ENCODE measurements around the gene C2. TPM values are rescaled to one million over a fixed set of nuclear protein-coding genes. Genes with fewer than 3 reads are reported as not detected.
A peak's percentile ranks its signal among the peaks of the same experiment; 100 is the strongest.

The C2 gene
- total RNA-seq, 1 donor from 2014 or later: 282 TPM

GRCh38 chr6:31945507-31946369 is 18.2 kb downstream of the C2 start, which contains the start of gene CFB:
TSS of gene CFB (plus strand) at chr6:31946095. CDS start at chr6:31946222, 127 bp downstream.
- H3K4me3 ChIP-seq: peak within 1 kb of the TSS; percentile 23

GRCh38 chr6:31946370-31946885 is 18.9 kb downstream of the C2 start:
- DNase-seq (no peak), ATAC-seq (no peak)
- H3K27me3 ChIP-seq: no peaks in the 10 kb centered on the region
- intact Hi-C loops (cut with DNase I): no loop called here
- no peaks in the 10 kb centered on the region for H3K9me3 ChIP-seq
- peaks cover 12% of the 10 kb centered on the region for H3K36me3 ChIP-seq
- no peak for TF ChIP-seq CTCF (IDR thresholded peaks at IDR 0.05)
- peak overlapping the region; percentile 84 for H3K27ac ChIP-seq
- peak overlapping the region; percentile 23 for H3K4me3 ChIP-seq
- peaks cover 14% of the 10 kb centered on the region for H3K4me1 ChIP-seq

More at GRCh38 chr6:31945507-31946369, 18.2 kb downstream of the C2 start, which contains the start of gene CFB:
- Histone ChIP-seq H3K9me3 (no peaks in the 10 kb centered on the region), H3K36me3 (peaks cover 12% of the 10 kb centered on the region), H3K27ac (peak within 1 kb of the TSS; percentile 84), H3K27me3 (no peaks in the 10 kb centered on the region), H3K4me1 (peaks cover 14% of the 10 kb centered on the region)
- intact Hi-C loops (cut with DNase I): no loop called here
- ATAC-seq (peak; percentile 84), DNase-seq (peak; percentile 79)
- TF ChIP-seq CTCF (IDR thresholded peaks at IDR 0.05): no peak

- Histone ChIP-seq H3K9me3 (no peaks in the 10 kb centered on the region), H3K27me3 (no peaks in the 10 kb centered on the region), H3K4me1 (peaks cover 14% of the 10 kb centered on the region), H3K36me3 (peaks cover 19% of the 10 kb centered on the region), H3K27ac (no peak overlapping the region), H3K4me3 (no peak overlapping the region)
- no peak for DNase-seq
- no peak for TF ChIP-seq CTCF (IDR thresholded peaks at IDR 0.05)
- ATAC-seq: no peak
- intact Hi-C loops (cut with DNase I): no loop called here
These were observed 19.7 kb downstream of the C2 start for GRCh38 chr6:31947070-31947675.

DNA sequence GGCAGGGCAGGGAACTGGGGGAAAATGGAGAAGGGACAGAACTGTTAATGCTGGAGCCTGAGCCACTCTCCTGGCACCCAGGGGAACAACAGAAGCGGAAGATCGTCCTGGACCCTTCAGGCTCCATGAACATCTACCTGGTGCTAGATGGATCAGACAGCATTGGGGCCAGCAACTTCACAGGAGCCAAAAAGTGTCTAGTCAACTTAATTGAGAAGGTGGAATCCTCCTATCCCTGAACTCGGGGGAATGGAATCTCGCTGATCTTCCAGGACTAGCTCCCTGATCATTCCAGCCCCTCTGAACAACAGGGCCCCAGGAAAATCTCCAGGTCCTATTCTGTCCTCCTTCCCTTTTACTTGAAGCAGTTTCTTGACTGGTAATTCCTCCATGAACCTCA is 20.3 kb downstream of the C2 start:
- H3K36me3 ChIP-seq: peaks cover 24% of the 10 kb centered on the region
- no peak for TF ChIP-seq CTCF (IDR thresholded peaks at IDR 0.05)
- no peak overlapping the region for H3K4me3 ChIP-seq
- no peak overlapping the region for H3K27ac ChIP-seq
- peaks cover 14% of the 10 kb centered on the region for H3K4me1 ChIP-seq
- intact Hi-C loops (cut with DNase I): no loop called here
- no peaks in the 10 kb centered on the region for H3K27me3 ChIP-seq
- ATAC-seq (no peak), DNase-seq (no peak)
- H3K9me3 ChIP-seq: no peaks in the 10 kb centered on the region

DNA sequence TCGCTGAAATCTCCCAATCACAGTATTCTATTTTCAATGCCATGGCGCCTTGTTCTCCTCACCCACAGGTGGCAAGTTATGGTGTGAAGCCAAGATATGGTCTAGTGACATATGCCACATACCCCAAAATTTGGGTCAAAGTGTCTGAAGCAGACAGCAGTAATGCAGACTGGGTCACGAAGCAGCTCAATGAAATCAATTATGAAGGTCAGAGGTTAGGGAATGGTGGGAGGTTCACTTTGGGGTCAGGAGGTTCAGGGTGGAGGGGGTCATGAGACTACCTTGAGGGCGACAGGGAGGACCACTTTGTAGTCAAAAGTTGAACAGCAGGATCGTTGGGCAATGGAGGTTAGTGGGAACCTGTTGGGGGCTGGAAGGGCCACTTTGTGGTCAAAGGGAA is 20.8 kb downstream of the C2 start:
- H3K27me3 ChIP-seq: no peaks in the 10 kb centered on the region
- H3K4me3 ChIP-seq: no peak overlapping the region
- H3K36me3 ChIP-seq: peaks cover 29% of the 10 kb centered on the region
- DNase-seq (no peak), ATAC-seq (no peak)
- TF ChIP-seq CTCF (IDR thresholded peaks at IDR 0.05): no peak
- intact Hi-C loops (cut with DNase I): no loop called here
- no peaks in the 10 kb centered on the region for H3K9me3 ChIP-seq
- peaks cover 14% of the 10 kb centered on the region for H3K4me1 ChIP-seq
- H3K27ac ChIP-seq: no peak overlapping the region
